Adipose tissue (tissue), 3 donors: ENCODE measurements around the gene ATXN1L. TPM values are rescaled to one million over a fixed set of nuclear protein-coding genes. Genes with fewer than 3 reads are reported as not detected.

ENCODE experiments used
- polyA plus RNA-seq, 3 donors: library from polyadenylated mRNA; stranded (reverse); fragments of 200-250 nt; gene quantifications; one replicate each; pipeline ENCODE4 v1.2.3, GENCODE V29; 2013
- donor health status: healthy with polysubstance abuse.
- donor health status: Bipolar disorder and iron deficiency.
- donor health status: healthy.

The ATXN1L gene
- polyA plus RNA-seq, 3 donors = 8.3 to 17.6 (median 15.0) TPM

Other genes starting within 250 kb of the ATXN1L start
- 10 to 100 TPM in 1 of 3 donors, under 1 TPM in 2; 0.16 to 13.1 (median 0.56) TPM for gene MARVELD3, start 219.8 kb upstream of the ATXN1L start, polyA plus RNA-seq
- 1 to 10 TPM; 1.1 to 3.5 (median 1.6) TPM for gene PHLPP2, start 121.3 kb upstream of the ATXN1L start, polyA plus RNA-seq
- gene AP1G1, start 37.1 kb upstream of the ATXN1L start, polyA plus RNA-seq = 10 to 100 TPM; 13.3 to 23.4 (median 22.9) TPM
- 1 to 10 TPM; 2.9 to 6.6 (median 3.4) TPM for gene ZNF821, start 38.2 kb downstream of the ATXN1L start, polyA plus RNA-seq
- 100 to 1,000 TPM in 1 of 3 donors, 10 to 100 TPM in 2; 69.9 to 132 (median 94.0) TPM for gene IST1, start 49.6 kb downstream of the ATXN1L start, polyA plus RNA-seq
- gene PKD1L3, start 154.4 kb downstream of the ATXN1L start, polyA plus RNA-seq = under 1 TPM; 0.01 to 0.11 (median 0.04) TPM
- gene DHODH, start 162.8 kb downstream of the ATXN1L start, polyA plus RNA-seq = 10 to 100 TPM in 1 of 3 donors, 1 to 10 TPM in 2; 5.3 to 14.7 (median 7.4) TPM
- gene HP, start 208.5 kb downstream of the ATXN1L start, polyA plus RNA-seq = 100 to 1,000 TPM in 2 of 3 donors, 10 to 100 TPM in 1; 49.0 to 576 (median 128) TPM
- 1 to 10 TPM in 2 of 3 donors, under 1 TPM in 1; 0.35 to 2.8 (median 2.4) TPM for gene HPR, start 217.2 kb downstream of the ATXN1L start, polyA plus RNA-seq
- 10 to 100 TPM in 1 of 3 donors, 1 to 10 TPM in 2; 6.9 to 10.1 (median 8.2) TPM for gene TXNL4B, start 247.6 kb downstream of the ATXN1L start, polyA plus RNA-seq
- gene DHX38, start 247.9 kb downstream of the ATXN1L start, polyA plus RNA-seq = 10 to 100 TPM; 17.8 to 46.7 (median 42.2) TPM